HG03175 (cell line): ENCODE measurements around the gene TRRAP.

Experiments used
- ATAC-seq: cut with Tn5 transposase; IDR thresholded peaks from one replicate; pipeline ENCODE4 v1.9.1; 2021; ENCODE audit warnings: mild to moderate bottlenecking, moderate library complexity; ENCODE audit not compliant: unreplicated experiment

Gene TRRAP

DNA sequence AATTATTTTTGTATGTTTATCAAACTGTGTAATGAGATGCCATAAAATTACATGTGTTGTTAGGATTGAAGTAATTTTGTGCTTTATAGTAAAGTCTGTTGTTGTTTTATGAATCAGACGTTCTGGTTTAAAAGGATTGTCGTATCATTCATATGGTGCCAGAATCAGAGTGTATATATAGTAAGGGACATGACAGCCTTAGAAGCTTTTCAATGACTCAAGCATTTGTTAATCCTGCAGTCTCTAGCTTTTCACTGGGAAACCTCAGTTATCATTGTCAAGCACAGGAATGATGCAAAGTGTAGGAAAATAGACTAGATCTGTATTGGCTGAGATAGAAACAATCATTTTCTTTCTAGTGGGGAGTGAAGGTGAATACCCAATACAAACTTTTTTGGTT lies 57.5 kb downstream of the TRRAP start:
- no peak for ATAC-seq

DNA sequence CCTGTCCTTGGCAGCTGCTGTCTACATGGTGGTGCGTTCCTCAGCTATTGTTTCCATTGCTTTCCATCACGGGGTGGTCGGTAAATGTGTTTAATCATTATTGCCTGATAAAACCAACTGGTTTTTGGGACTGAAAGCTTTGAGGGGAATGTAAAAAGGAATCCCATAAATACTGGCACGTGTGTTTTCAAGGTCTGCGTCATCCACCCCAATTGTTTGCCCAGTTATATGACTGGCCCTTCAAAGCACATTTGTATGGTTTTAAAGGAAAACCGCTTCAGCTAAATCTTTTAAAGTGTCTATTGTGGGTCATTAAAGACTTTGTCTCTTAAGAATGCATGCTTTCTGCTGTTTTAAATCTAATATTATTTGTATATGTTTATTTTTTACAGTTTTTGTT lies 65.0 kb downstream of the TRRAP start:
- no peak for ATAC-seq

DNA sequence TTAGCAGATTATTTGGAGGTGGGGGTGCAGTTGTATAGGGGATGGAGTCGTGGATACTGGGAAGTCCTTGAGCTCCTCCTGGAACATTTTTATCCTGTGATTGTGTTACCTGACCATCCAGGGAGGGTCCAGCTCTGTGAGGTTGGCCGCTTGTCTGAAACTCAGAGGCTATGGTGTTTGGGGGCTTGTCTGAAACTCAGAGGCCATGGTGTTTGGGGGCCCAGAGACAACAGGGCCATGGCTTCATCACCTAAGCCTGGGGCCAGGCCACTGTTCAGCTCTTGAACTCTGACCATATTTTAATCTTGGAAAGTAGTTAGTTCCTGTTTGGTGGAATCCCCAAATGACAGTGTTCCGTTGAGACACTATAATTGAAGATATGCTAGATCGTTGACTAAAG lies 66.1 kb downstream of the TRRAP start:
- ATAC-seq, result no peak

DNA sequence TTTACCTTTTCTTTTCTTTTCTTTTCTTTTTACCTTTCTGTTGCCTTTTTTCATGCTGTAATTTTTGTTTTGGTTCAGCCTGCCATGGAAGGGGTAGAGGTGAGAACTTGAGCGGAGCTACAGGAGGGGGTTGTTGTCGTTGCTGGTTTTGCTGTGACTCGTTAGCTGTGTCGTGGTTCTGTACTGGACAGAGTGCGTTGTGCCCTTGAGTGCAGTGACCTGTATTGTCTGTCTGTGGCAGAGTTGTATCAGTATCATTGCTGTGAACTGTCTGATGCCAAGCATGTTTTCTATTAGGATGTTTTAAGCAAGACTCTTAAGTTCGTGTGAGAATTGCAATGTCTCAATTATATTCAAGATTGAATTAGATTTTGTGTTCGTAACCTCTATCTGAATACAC lies 67.5 kb downstream of the TRRAP start:
- no peak for ATAC-seq

DNA sequence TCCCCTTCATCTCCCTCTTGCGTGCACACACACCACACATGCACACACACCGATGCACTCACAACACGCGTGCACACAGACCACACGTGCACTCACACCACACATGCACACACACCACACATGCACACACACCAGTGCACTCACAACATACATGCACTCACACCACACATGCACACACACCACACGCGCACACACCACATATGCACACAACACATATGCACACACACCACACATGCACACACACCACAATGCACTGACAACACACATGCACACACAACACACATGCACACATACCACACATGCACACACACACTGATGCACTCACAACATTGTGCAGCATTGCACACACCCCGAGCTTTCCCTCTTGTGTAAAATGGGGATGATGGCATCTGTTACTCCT lies 68.1 kb downstream of the TRRAP start:
- ATAC-seq, result no peak

DNA sequence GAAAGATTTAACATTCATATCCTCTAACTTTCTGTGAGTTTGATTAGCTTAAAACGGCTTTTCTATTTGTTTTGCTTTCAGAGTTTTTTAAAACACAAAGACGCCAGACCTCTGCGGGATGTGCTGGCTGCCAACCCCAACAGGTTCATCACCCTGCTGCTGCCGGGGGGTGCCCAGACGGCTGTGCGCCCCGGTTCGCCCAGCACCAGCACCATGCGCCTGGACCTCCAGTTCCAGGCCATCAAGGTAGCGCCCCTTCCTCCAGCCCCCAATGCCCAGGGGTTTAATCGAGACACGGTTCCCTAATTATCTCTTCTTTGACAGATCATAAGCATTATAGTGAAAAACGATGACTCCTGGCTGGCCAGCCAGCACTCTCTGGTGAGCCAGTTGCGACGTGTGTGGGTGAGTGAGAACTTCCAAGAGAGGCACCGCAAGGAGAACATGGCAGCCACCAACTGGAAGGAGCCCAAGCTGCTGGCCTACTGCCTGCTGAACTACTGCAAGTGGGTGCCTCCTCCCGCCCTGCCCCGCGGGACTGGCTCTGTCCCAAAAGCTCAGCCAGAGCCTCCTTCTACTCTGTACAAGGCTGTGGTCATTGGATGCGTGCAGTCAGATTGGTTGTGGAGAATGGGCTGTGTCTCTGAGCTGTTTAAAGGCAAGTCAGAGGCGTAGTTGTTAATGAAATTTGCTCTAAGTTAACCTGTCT lies 71.2 kb downstream of the TRRAP start:
- ATAC-seq, result no peak

DNA sequence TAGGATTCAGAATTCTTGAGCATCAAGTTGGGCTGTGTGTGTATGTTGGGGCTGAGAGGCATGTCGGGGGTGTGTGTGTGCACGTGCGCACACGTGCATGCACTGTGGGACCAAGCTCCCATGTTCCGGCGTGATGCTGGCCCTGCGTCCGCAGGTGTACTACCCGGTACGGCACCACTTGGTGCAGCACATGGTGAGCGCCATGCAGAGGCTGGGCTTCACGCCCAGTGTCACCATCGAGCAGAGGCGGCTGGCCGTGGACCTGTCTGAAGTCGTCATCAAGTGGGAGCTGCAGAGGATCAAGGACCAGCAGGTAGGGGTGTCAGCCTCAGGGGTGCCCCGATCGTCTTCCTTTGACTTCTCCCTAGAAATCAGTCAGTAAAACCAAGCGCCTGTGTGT lies 77.7 kb downstream of the TRRAP start:
- no peak for ATAC-seq

DNA sequence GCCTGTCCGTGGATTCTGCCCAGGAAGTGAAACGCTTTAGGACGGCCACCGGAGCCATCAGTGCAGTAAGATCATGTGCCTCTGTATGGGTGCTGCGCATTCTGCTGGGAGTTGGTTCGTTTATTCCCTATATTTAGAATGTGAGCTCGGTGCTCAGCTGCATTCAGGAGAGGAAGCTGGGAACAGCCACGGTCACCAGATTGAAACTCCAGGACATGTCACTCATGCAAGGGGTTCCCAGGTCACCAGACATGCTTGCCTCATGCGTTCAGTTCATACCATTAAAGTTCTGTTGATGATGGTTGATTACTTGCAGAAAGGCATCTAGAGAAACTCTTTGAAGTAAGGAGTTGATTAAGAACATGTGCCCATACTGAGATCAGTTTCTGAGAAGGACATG lies 78.1 kb downstream of the TRRAP start:
- ATAC-seq, result no peak

DNA sequence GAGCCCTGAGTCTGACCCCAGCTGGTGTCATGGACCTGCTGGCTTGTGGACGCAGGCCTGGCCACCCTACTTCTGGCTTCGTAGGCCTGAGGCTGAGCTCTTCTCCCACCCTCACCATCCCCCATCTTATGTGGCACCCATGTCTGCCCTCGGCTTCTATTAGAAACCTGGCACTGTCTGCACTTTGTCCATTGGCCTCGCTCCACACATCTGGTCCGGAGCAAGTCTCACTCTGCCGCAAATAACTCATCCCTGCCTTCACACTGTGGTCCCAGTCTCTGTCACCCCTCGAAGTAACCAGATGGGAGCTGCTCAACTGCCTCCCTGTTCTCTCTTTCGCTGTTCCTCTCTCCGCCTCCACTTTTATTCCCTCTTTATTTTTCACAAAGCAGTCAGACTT lies 78.6 kb downstream of the TRRAP start:
- ATAC-seq, result no peak

DNA sequence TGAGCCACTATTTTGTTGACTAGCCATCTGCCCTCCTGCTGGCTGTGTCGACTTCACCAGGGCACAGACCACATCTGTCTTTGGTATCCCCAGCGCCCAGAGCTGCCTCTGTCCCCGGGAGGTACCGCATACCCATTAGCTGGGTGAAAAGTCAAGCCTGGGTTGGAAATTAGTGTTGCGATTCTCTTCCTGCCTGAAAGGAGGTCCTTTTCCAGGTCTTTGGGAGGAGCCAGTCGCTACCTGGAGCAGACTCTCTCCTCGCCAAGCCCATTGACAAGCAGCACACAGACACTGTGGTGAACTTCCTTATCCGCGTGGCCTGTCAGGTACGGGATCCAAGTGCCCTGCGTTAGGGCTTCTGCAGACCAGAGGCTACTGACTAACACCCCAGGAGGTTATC lies 79.4 kb downstream of the TRRAP start:
- no peak for ATAC-seq

DNA sequence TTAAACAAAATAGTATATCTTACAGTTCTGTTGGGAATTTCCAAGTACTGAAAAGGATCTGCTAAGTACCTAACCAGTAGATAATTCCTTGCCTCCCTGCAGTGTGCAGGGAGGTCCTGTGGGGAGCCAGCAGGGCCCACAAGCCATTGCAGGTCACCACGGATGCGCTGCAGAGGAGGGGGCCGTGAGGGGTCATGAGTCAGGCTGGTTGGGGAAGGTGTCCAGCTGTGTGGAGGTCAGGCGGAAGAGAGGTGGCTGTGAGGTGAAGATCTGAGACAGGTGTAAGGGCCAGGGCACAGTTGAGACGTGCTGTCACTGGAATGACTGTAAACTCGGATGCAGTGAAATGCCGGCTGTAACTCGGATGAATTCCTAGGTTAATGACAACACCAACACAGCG lies 80.6 kb downstream of the TRRAP start:
- no peak for ATAC-seq

DNA sequence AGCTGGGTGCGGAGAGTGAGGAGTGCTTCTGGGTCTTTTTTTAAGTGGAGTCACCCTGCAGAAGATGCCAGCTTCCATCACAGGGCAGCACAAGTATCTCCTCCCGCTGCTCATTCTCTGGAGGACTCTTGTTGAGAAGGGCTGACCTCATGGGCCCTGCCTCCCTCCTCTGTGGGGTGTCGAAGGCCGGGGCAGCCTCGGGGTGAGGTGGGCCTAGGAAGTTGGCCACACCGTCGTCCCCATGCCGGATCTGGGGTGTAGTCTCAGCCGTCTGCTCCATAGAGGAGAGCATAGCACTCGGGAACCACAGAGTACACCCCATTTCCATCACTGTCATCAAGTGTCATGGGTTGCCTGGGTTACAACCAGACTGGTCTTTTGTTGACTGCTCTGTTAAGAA lies 85.0 kb downstream of the TRRAP start:
- ATAC-seq, result no peak

DNA sequence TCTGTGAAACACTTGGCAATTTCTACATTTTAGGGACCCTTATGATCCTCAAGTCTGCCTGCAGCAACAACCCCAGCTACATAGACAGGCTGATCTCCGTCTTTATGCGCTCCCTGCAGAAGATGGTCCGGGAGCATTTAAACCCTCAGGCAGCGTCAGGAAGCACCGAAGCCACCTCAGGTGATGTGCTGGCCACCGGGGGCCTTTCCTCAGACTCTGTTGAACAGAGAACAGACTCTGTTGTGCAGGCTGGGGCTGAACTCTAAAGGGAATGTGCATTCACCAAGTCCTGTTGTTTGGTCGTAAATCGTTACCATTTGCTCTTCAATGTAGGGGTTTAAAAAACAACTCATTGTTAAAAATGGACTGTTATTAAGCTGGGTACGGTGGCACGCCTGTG lies 86.3 kb downstream of the TRRAP start:
- no peak for ATAC-seq

DNA sequence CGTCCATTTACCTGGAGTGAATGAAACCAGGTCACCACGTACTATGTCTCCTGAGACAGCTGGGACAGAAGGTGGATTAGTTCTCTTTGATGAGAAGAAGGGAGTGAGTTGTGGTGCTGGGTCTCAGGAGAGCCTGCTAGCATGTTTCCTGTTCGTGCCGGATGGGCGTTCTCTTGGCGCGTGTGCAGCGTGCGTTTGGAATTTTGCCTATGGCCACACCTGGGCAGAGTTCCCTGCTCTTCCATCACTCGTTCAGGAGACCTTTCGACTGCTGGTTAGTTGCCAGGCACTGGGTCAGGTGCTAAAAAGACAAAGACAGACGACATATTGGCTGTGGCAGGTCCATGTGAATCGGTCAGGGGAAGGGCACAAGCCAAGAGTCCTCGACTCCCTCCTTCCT lies 90.3 kb downstream of the TRRAP start:
- no peak for ATAC-seq

DNA sequence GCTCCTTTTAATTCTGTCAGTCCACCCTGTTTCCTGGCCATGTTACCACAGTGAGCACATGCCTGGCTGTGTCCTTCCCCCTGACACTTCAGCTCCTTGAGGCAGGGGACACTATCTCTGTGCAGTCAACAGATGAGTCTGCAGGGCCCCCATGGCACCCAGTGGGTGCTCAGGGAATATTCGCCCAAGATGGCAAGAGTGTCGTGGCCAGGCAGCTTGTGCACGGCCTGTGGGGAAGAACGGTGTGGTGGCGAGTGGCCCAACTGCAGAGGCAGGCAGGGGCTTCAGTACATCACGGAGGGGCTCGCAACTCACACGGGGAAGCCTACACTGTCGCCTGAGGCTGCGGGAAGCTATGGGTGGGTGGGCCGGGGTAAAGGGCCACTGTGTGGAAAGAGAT lies 91.1 kb downstream of the TRRAP start:
- no peak for ATAC-seq

DNA sequence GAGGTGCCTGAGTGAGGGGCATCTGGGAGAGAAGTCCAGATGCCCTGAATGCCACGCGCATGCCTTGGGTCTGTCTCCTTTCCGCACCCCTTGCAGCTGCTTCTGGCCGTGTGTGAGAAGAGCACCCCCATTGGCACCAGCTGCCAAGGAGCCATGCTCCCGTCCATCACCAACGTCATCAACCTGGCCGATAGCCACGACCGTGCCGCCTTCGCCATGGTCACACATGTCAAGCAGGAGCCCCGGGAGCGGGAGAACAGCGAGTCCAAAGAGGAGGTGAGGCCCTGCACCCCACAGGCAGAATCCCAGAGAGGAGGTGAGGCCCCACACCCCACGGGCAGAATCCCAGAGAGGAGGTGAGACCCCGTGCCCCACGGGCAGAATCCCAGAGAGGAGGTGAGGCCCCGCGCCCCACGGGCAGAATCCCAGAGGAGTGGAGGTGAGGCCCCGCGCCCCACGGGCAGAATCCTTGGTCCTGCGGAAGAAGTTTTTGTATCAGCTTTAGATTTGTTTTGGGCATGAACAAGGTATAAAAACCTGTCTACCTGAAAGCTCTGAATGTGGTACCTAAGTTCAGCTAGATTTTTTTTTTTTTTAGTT lies 91.8 kb downstream of the TRRAP start:
- no peak for ATAC-seq

DNA sequence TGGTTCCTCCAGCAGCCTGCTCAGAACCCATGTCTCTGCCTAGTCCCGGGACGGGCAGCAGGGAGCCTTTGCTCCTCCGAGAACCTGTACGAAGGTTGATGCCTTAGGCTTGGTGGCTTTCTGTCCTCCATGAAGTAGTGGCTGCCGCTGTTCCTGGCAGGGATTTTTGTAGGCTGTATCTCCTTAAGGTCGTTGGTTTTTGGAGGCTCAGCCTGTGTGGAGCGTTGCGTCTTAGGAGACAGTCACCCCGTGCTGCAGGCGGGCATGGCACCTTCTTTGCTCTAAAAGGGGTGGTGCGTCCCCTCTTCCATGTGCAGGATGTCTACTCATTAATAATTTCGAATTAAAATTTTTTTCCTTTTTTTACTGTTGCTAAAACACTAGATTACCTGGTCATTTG lies 92.5 kb downstream of the TRRAP start:
- no peak for ATAC-seq

DNA sequence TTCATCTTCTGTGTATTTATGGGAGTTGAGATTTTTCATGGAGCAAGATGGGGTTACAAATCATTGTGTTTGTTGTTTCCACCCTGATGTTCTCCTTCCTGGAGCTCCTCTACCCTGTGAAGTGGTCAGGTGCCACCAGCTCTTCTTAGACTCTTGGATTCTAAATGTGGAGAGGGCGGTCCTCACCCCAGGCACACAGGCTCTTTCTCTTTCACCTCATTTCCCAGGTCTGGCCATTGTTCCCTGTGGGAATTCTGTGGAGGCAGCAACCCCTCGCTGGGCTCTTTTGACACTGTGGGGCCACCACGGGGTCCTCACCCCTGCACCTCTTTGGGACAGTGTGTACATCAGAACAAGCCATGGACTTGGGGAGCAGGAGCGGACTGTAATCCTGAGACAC lies 95.9 kb downstream of the TRRAP start:
- ATAC-seq, result no peak

DNA sequence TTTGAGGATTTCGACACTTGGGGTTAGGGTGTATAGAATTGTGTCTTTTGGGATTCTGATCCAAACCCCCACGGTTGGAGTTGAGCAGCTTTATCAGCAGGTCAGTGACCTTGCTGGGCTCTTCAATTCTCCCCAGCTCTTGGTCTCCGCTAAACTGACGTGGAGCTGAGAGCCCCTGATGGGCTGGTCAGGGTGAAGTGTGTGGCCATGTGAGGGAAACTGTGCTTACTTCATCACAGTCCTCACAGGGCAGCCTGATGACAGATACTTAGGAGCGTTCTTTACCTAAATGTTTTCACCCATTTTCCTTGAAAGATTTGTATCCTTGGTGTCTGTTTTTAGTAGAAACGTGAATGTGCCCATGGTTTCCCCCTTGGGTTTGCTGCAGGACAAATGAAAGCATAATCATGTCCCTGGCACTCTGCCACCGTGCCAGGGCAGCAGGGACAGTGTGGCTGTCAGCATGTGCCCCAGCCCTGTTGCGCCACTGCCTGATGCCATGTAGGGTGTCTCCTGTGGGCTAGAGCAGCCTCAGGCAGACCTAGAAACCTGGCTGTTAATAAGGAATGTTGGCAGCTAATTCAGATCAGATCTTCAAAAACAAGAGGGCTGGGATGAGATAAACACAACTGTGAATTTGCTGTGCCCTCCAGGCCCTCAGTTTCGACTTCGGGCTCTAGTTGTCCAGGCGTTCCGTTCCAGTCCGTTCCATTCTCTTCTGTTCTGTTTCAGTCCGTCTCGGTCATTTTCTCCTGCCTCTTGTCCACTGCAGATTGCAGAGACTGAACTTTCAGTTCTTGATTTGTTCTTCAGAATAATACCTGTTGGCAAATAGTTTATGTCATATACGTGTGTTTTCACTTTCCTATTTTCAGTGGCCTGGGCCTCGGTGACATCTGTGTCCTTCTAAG lies 96.8 kb downstream of the TRRAP start:
- no peak for ATAC-seq

DNA sequence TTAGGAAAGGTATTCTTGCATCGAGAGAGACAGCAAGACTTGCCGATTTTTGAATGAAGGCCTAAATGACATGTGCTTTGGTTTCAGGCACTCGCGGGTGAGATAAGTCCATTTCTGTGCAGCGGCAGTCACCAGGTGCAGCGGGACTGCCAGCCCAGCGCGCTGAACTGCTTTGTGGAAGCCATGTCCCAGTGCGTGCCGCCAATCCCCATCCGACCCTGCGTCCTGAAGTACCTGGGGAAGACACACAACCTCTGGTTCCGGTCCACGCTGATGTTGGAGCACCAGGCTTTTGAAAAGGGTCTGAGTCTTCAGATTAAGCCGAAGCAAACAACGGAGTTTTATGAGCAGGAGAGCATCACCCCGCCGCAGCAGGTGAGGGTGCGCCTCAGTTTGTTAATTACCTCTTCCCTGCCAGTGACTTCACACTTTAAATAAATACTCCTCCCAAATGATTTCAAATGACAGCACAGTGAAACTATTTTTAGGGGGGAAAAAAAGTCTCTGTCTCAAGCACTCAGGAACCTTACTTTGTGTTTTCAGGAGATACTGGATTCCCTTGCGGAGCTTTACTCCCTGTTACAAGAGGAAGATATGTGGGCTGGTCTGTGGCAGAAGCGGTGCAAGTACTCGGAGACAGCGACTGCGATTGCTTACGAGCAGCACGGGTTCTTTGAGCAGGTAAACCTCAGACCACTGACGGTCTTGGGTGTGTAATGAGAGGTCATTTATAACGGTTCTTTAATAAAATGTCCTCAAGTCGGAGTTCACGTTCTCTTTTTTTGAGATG lies 98.3 kb downstream of the TRRAP start:
- ATAC-seq, result no peak

DNA sequence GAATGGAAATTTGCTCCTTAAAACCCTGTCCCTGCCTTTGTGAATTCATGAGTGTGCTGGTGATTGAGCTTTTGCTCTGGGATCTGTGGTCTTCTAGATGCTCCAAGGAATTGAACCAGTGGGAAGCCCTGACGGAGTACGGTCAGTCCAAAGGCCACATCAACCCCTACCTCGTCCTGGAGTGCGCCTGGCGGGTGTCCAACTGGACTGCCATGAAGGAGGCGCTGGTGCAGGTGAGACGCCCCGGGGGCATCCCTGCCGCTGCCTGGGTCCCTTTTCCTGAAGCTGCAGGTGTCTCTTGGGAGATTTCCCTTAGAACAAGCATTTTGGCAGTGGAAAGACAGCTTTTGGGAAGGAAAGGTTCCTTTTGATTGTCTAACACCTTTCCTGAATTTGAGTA lies 100.3 kb downstream of the TRRAP start:
- no peak for ATAC-seq
